GM12878 (cell line): ENCODE results near the gene NTRK1. TPM values are rescaled to one million over a fixed set of nuclear protein-coding genes. Genes with fewer than 3 reads are reported as not detected.

Source experiments
- ATAC-seq: fragments of 200-7000 bp; cut with Tn5 transposase; 3 replicates; pipeline ENCODE4 v1.9.1; 2020; ENCODE audit warnings: mild to moderate bottlenecking, moderate library complexity
- BruUV-seq: library from RNA; stranded (reverse); fragments of 400-500 nt; replicated peaks from 2 replicates; lab custom pipeline; 2021; lab: Mats Ljungman, UMichigan
- CTCF ChIA-PET: fragments of 300-600 bp; sonication (Branson Sonifier 250); formaldehyde crosslinking; extraction: SDS; loops from one replicate; lab custom pipeline; 2021; ENCODE audit warnings: inconsistent platforms; lab: Yijun Ruan, JAX
- POLR2A ChIA-PET: fragments of 350-600 bp; formaldehyde crosslinking; extraction: SDS; loops from one replicate; lab custom pipeline; 2021; ENCODE audit warnings: inconsistent platforms; lab: Charles Lee
- RAD21 ChIA-PET: fragments of 300-600 bp; sonication (Branson Sonifier 250); formaldehyde crosslinking; loops from one replicate; lab custom pipeline; 2023; ENCODE audit warnings: antibody characterized with exemption; ENCODE audit not compliant: unreplicated experiment; lab: Charles Lee
- SMC1A ChIA-PET: fragments of 300-600 bp; sonication (Branson Sonifier 250); formaldehyde crosslinking; loops from one replicate; lab custom pipeline; 2023; ENCODE audit not compliant: unreplicated experiment, uncharacterized antibody; lab: Charles Lee
- DNase-seq: peaks from one replicate; pipeline ENCODE4 v3.0.0-alpha.2; 2011; ENCODE audit warnings: low read depth, low spot score
- FAIRE-seq: peaks from 3 replicates; lab custom pipeline; 2011; peaks lifted over from hg19 to GRCh38; lab: Jason Lieb, UNC
- H2AFZ ChIP-seq: 2 replicates; pipeline ENCODE4 v1.6.0; 2011; ENCODE audit warnings: low read depth, low read length, control low read depth; ENCODE audit not compliant: control insufficient read depth
- H3K27ac ChIP-seq: 2 replicates; pipeline ENCODE4 v1.5.1; 2011; ENCODE audit warnings: control low read depth; ENCODE audit not compliant: control insufficient read depth, insufficient read depth
- H3K27me3 ChIP-seq, 2 experiments: replicated peaks in 1 of 2; 2 replicates each; pipeline versions ENCODE4 v1.6.0 to v1.6.1; 2011; ENCODE audit warnings: low read length in 1 of 2; ENCODE audit not compliant: control insufficient read depth in 2 of 2, insufficient read depth in 2 of 2
- H3K36me3 ChIP-seq, 2 experiments: 2 replicates each; pipeline ENCODE4 v1.5.1; 2011; ENCODE audit warnings: low read length in 1 of 2; ENCODE audit not compliant: control insufficient read depth in 2 of 2, insufficient read depth in 2 of 2
- H3K4me1 ChIP-seq: 2 replicates; pipeline ENCODE4 v1.6.1; 2011; ENCODE audit warnings: mild to moderate bottlenecking, low read length, moderate library complexity, mixed read lengths; ENCODE audit not compliant: control insufficient read depth, insufficient read depth
- H3K4me2 ChIP-seq: 2 replicates; pipeline ENCODE4 v1.6.0; 2011; ENCODE audit warnings: control low read depth; ENCODE audit not compliant: control insufficient read depth, insufficient read depth
- H3K4me3 ChIP-seq: fragments of 200-600 bp; sonication (generic); 2 replicates; pipeline ENCODE4 v1.5.1; 2016
- H3K79me2 ChIP-seq: 2 replicates; pipeline ENCODE4 v1.6.0; 2011; ENCODE audit warnings: low read length; ENCODE audit not compliant: control insufficient read depth, insufficient read depth
- H3K9ac ChIP-seq: 2 replicates; pipeline ENCODE4 v1.8.0; 2011; ENCODE audit warnings: low read length, control low read depth, mixed read lengths; ENCODE audit not compliant: control insufficient read depth, insufficient read depth
- H3K9me3 ChIP-seq: replicated peaks from 3 replicates; pipeline ENCODE4 v1.5.1; 2011; ENCODE audit warnings: mild to moderate bottlenecking, low read length; ENCODE audit not compliant: control insufficient read depth, insufficient read depth
- H4K20me1 ChIP-seq: 2 replicates; pipeline ENCODE4 v1.6.0; 2011; ENCODE audit not compliant: control insufficient read depth, insufficient read depth
- BHLHE40 ChIP-seq, 2 experiments: fragments of 450-650 bp in 1 of 2; IDR thresholded peaks; 2 replicates each; pipeline ENCODE4 v1.6.1; 2011 to 2017; ENCODE audit warnings: low read depth in 2 of 2, borderline replicate concordance in 1 of 2, improper control_type of control experiment in 1 of 2, low read length in 1 of 2, mild to moderate bottlenecking in 1 of 2
- CREB1 ChIP-seq: IDR thresholded peaks from 2 replicates; pipeline ENCODE4 v1.6.1; 2012; ENCODE audit warnings: low read depth, mild to moderate bottlenecking, inconsistent platforms
- JUND ChIP-seq: IDR thresholded peaks from 2 replicates; pipeline ENCODE4 v1.6.1; 2012; ENCODE audit warnings: low read depth, mild to moderate bottlenecking, low read length, improper control_type of control experiment, moderate library complexity
- MEF2B ChIP-seq: fragments of 450-650 bp; IDR thresholded peaks from 2 replicates; pipeline ENCODE4 v1.6.1; 2018; ENCODE audit warnings: mild to moderate bottlenecking, moderate library complexity; ENCODE audit not compliant: partially characterized antibody, poor library complexity, severe bottlenecking
- MTA2 ChIP-seq: fragments of 450-650 bp; IDR thresholded peaks from 2 replicates; pipeline ENCODE4 v1.6.1; 2016; ENCODE audit warnings: low read depth, mild to moderate bottlenecking, moderate library complexity
- NBN ChIP-seq: fragments of 450-650 bp; IDR thresholded peaks from 2 replicates; pipeline ENCODE4 v1.6.1; 2016
- POU2F2 ChIP-seq: IDR thresholded peaks from 3 replicates; pipeline ENCODE4 v1.6.1; 2011; ENCODE audit warnings: low read depth, mild to moderate bottlenecking, low read length, borderline replicate concordance
- RB1 ChIP-seq: fragments of 450-650 bp; formaldehyde crosslinking; IDR thresholded peaks from 2 replicates; pipeline ENCODE4 v1.6.1; 2017; ENCODE audit warnings: mild to moderate bottlenecking, borderline replicate concordance
- RELB ChIP-seq: fragments of 450-650 bp; IDR thresholded peaks from 2 replicates; pipeline ENCODE4 v1.6.1; 2017; ENCODE audit warnings: low read depth, mild to moderate bottlenecking, moderate library complexity
- RUNX3 ChIP-seq: IDR thresholded peaks from 2 replicates; pipeline ENCODE4 v1.6.1; 2012; ENCODE audit warnings: low read length, inconsistent platforms
- SRF ChIP-seq, 2 experiments: IDR thresholded peaks; 2 replicates each; pipeline ENCODE4 v1.6.1; 2011; ENCODE audit warnings: low read depth in 2 of 2, low read length in 2 of 2, mild to moderate bottlenecking in 1 of 2, moderate library complexity in 1 of 2
- SUPT20H ChIP-seq: IDR thresholded peaks from 2 replicates; pipeline ENCODE4 v1.6.1; 2011; ENCODE audit warnings: low read depth, mild to moderate bottlenecking, low read length, moderate library complexity, borderline replicate concordance; ENCODE audit not compliant: control insufficient read depth
- TCF12 ChIP-seq: IDR thresholded peaks from 2 replicates; pipeline ENCODE4 v1.6.1; 2011; ENCODE audit warnings: low read depth, mild to moderate bottlenecking, low read length
- WGBS: methylation state at CpG from one replicate; pipeline ENCODE4 v1.1.6; 2016; ENCODE audit warnings: low lambda C conversion rate; ENCODE audit not compliant: insufficient replicate concordance, insufficient coverage; ENCODE audit errors: missing lambda C conversion rate; 5-methylcytosine and 5-hydroxymethylcytosine counted together
- in situ Hi-C: fragments of 300-500 bp; cut with MboI; formaldehyde crosslinking; loops from 9 replicates; pipeline ENCODE4 v1.14.3; 2018; ENCODE audit warnings: mixed read lengths
- intact Hi-C: fragments of 100-400 bp; cut with micrococcal nuclease; formaldehyde crosslinking; loops from one replicate; pipeline ENCODE4 v1.14.2; 2022; ENCODE audit not compliant: unreplicated experiment
- polyA plus RNA-seq, 11 experiments: library from polyadenylated mRNA; depleted of rRNA in 4 of 11; unstranded in 6 of 11; stranded (reverse) in 5 of 11; fragments of >200 nt; fragmentation: Nextera tagmentation in 4 of 11; fragmentation: Illumina TruSeq in 1 of 11; extraction: Ambion mirVana in 4 of 11; extraction: Trizol in 1 of 11; gene quantifications; 1 replicate in 1 of 11; 2 replicates in 10 of 11; pipeline versions ENCODE4 v1.2.1 to v1.2.3, GENCODE V29; 2011 to 2016; ENCODE audit warnings: inconsistent platforms in 2 of 11, missing spikeins in 2 of 11, low read depth in 1 of 11
- total RNA-seq, 4 experiments: library from RNA; depleted of rRNA in 3 of 4; stranded (reverse); fragments of >200 nt in 3 of 4; fragmentation: Illumina TruSeq in 1 of 4; extraction: Trizol in 1 of 4; gene quantifications; 2 replicates each; pipeline versions ENCODE4 v1.2.1 to v1.2.3, GENCODE V29; 2013 to 2021
- TF ChIP-seq, protein P1 (sequence below): fragments of 450-650 bp; formaldehyde crosslinking; IDR thresholded peaks from 2 replicates; pipeline ENCODE4 v1.4.0; 2020; ENCODE audit warnings: mild to moderate bottlenecking, moderate library complexity

NTRK1 gene
- total and polyA plus RNA-seq, 10 of the 15 experiments (the other 5 are each of a cell fraction or from before 2014, with no cell fraction given): 0.10 to 0.56 (median 0.40) TPM; not detected in 7

- in situ Hi-C loops: no loop called here
- Histone ChIP-seq H3K4me1 (no peaks in the 10 kb centered on the region), H3K36me3 (no peaks in the 10 kb centered on the region), H4K20me1 (no peaks in the 10 kb centered on the region), H3K9ac (no peak overlapping the region), H3K27ac (no peak overlapping the region), H2AFZ (no peak overlapping the region), H3K79me2 (no peaks in the 10 kb centered on the region), H3K27me3 (peaks cover 0 to 2% of the 10 kb centered on the region in 2 experiments; a peak in 3 of 4 replicates), H3K4me2 (no peak overlapping the region), H3K9me3 (no peaks in the 10 kb centered on the region), H3K4me3 (no peak overlapping the region)
- RAD21 ChIA-PET: no interaction called here
- 13% methylated on average over 4 of the region's 4 CpGs for WGBS
- intact Hi-C loops: no loop called here
- no peak for TF ChIP-seq BHLHE40 (IDR thresholded peaks at IDR 0.05; ENCODE audit: borderline replicate concordance in 1 of 2, low read depth in 2 of 2, low read length in 1 of 2)
- no peak for TF ChIP-seq NBN
- no peak for TF ChIP-seq SUPT20H
- TF ChIP-seq JUND: no peak
- TF ChIP-seq TCF12: no peak
- no peak for TF ChIP-seq MTA2
- TF ChIP-seq POU2F2: no peak
- TF ChIP-seq RB1: no peak
- no peak for TF ChIP-seq MEF2B
- TF ChIP-seq RUNX3: no peak
- TF ChIP-seq SRF (IDR thresholded peaks at IDR 0.05; ENCODE audit: low read depth in 2 of 2, low read length in 2 of 2): no peak
- no peak for TF ChIP-seq CREB1
- no peak for TF ChIP-seq RELB
- TF ChIP-seq, protein P1, sequence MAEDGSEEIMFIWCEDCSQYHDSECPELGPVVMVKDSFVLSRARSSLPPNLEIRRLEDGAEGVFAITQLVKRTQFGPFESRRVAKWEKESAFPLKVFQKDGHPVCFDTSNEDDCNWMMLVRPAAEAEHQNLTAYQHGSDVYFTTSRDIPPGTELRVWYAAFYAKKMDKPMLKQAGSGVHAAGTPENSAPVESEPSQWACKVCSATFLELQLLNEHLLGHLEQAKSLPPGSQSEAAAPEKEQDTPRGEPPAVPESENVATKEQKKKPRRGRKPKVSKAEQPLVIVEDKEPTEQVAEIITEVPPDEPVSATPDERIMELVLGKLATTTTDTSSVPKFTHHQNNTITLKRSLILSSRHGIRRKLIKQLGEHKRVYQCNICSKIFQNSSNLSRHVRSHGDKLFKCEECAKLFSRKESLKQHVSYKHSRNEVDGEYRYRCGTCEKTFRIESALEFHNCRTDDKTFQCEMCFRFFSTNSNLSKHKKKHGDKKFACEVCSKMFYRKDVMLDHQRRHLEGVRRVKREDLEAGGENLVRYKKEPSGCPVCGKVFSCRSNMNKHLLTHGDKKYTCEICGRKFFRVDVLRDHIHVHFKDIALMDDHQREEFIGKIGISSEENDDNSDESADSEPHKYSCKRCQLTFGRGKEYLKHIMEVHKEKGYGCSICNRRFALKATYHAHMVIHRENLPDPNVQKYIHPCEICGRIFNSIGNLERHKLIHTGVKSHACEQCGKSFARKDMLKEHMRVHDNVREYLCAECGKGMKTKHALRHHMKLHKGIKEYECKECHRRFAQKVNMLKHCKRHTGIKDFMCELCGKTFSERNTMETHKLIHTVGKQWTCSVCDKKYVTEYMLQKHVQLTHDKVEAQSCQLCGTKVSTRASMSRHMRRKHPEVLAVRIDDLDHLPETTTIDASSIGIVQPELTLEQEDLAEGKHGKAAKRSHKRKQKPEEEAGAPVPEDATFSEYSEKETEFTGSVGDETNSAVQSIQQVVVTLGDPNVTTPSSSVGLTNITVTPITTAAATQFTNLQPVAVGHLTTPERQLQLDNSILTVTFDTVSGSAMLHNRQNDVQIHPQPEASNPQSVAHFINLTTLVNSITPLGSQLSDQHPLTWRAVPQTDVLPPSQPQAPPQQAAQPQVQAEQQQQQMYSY (CRISPR knock-in tag): no peak
- BruUV-seq: no TSS peak
- DNase-seq: no peak
- POLR2A ChIA-PET: no interaction called here
- no peak for FAIRE-seq
- CTCF ChIA-PET: no interaction called here
- ATAC-seq: no peak
- SMC1A ChIA-PET: no interaction called here
Observed at GRCh38 chr1:156905651-156906050, 45.0 kb downstream of the NTRK1 start.
